Measurements from ENCODE around the gene C19orf33.

C19orf33 gene

GRCh38 chr19:38265213-38265861 is 38.7 kb upstream of the C19orf33 start:
- no peak for DNase-seq (ENCODE audit: low read depth)
- no peak for TF ChIP-seq CTCF (IDR thresholded peaks at IDR 0.05; ENCODE audit: control insufficient read depth, insufficient read depth, low read depth, low read length, missing control alignments)
- H3K4me3 ChIP-seq (ENCODE audit: control insufficient read depth, low read depth, low read length) = no peak overlapping the region

GRCh38 chr19:38265921-38266429 is 38.1 kb upstream of the C19orf33 start:
- H3K4me3 ChIP-seq (ENCODE audit: control insufficient read depth, low read depth, low read length) = no peak overlapping the region
- DNase-seq (ENCODE audit: low read depth) = no peak
- no peak for TF ChIP-seq CTCF (IDR thresholded peaks at IDR 0.05; ENCODE audit: control insufficient read depth, insufficient read depth, low read depth, low read length, missing control alignments)

- H3K4me3 ChIP-seq (ENCODE audit: control insufficient read depth, low read depth, low read length) = no peak overlapping the region
- no peak for DNase-seq (ENCODE audit: low read depth)
These were observed 37.0 kb upstream of the C19orf33 start for GRCh38 chr19:38266981-38267597.

GRCh38 chr19:38267761-38268483 is 36.1 kb upstream of the C19orf33 start:
- no peak for TF ChIP-seq CTCF (IDR thresholded peaks at IDR 0.05; ENCODE audit: control insufficient read depth, insufficient read depth, low read depth, low read length, missing control alignments)
- H3K4me3 ChIP-seq (ENCODE audit: control insufficient read depth, low read depth, low read length) = no peak overlapping the region
- no peak for DNase-seq (ENCODE audit: low read depth)

More at GRCh38 chr19:38266981-38267597, 37.0 kb upstream of the C19orf33 start:
- TF ChIP-seq CTCF (IDR thresholded peaks at IDR 0.05; ENCODE audit: control insufficient read depth, insufficient read depth, low read depth, low read length, missing control alignments) = no peak

- H3K4me3 ChIP-seq (ENCODE audit: control insufficient read depth, low read depth, low read length) = no peak overlapping the region
- TF ChIP-seq CTCF (IDR thresholded peaks at IDR 0.05; ENCODE audit: control insufficient read depth, insufficient read depth, low read depth, low read length, missing control alignments) = no peak
- no peak for DNase-seq (ENCODE audit: low read depth)
These were observed 35.5 kb upstream of the C19orf33 start for GRCh38 chr19:38268539-38268938.

- no peak for DNase-seq (ENCODE audit: low read depth)
- H3K4me3 ChIP-seq (ENCODE audit: control insufficient read depth, low read depth, low read length) = no peak overlapping the region
- no peak for TF ChIP-seq CTCF (IDR thresholded peaks at IDR 0.05; ENCODE audit: control insufficient read depth, insufficient read depth, low read depth, low read length, missing control alignments)
These were observed 33.4 kb upstream of the C19orf33 start for GRCh38 chr19:38270587-38271167.

All from AG09309 (cell line).